ENCODE data around the gene TOPBP1. TPM values are rescaled to one million over a fixed set of nuclear protein-coding genes. Genes with fewer than 3 reads are reported as not detected.

The TOPBP1 gene
- 10 to 100 TPM; 20.7 to 42.2 (median 28.7) TPM for total RNA-seq

DNA sequence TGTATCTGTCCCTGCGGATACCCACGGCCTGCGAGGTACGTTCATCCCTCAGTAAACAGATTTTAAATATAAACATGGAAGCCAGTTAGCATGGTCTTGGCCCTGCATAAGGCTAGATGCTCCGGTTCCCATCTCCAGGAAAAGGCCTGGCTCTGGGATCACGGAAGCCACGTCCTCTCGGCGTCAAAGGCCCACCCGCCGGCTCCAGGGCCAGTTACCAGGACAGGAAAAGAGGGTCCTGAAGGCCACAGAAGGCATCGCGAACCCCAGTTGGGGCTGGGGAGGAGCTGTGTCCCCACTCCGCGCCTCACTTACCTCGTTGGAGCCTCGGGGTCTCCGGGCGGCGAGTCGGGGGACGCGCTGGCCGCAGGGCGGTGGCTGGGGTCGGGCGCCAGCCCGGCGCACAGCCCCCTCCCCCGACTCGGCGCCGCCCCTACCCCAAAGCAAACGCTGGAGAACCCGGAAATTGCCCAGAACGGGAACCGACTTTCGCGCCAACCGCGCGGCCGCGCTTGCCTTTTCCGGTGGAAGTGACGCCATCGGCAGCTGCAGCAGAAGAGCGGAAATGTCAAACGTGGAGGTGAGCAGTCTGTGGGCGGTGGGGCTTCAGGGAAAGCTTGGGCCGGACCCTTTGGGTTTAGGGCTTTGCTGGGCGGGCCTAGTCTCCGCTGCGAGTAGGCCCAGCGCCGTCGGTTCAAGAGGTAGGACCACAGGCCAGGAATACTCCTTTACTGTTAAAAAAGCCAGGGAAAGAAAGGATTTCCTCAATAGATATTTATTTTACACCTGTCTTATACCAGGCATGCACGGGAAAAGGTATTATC, at the start of gene TOPBP1:
TOPBP1 (minus strand) TSS at position 488 of the 824 bp plus-strand sequence. CDS start 814 bp downstream, outside the sequence.
- DNase-seq (ENCODE audit: low spot score) (peak; percentile 53), ATAC-seq (ENCODE audit: low FRiP score) (peak; percentile 89)
- TF ChIP-seq, protein P1, sequence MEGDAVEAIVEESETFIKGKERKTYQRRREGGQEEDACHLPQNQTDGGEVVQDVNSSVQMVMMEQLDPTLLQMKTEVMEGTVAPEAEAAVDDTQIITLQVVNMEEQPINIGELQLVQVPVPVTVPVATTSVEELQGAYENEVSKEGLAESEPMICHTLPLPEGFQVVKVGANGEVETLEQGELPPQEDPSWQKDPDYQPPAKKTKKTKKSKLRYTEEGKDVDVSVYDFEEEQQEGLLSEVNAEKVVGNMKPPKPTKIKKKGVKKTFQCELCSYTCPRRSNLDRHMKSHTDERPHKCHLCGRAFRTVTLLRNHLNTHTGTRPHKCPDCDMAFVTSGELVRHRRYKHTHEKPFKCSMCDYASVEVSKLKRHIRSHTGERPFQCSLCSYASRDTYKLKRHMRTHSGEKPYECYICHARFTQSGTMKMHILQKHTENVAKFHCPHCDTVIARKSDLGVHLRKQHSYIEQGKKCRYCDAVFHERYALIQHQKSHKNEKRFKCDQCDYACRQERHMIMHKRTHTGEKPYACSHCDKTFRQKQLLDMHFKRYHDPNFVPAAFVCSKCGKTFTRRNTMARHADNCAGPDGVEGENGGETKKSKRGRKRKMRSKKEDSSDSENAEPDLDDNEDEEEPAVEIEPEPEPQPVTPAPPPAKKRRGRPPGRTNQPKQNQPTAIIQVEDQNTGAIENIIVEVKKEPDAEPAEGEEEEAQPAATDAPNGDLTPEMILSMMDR (IDR thresholded peaks at IDR 0.05): no peak

GRCh38 chr3:133711013-133711412, 49.3 kb upstream of the TOPBP1 start:
- TF ChIP-seq, protein P1 (IDR thresholded peaks at IDR 0.05): no peak
- ATAC-seq (ENCODE audit: low FRiP score): no peak
- no peak for DNase-seq (ENCODE audit: low spot score)

DNA sequence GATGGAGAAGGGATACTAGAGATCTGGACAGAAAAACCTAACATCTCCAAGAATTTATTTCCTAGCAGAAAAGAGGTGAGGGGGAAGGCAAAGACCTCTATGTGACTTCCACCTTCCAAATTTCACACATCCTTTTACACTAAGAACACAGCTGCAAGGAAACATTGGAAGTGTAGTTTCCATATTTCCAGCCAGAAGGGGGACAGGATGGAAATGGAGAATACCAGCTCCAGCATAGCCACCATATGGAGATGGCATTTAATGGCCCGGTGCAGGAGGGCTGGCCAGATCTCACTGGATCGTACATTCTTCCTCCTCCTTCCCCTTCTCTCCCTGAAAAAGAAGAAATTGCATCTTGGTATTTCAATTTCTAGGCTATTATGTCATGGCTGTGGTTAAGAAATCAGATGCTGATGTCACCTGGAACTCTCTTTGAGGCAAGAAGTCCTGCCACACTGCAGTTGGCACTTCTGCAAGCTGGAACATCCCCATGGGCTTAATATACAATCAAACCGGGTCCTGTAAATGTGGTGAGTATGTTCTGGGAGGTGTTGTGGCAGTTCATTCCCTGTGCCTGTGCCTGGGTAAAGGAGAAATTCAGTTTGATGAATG, 47.5 kb upstream of the TOPBP1 start:
- TF ChIP-seq, protein P1 (IDR thresholded peaks at IDR 0.05): no peak
- ATAC-seq (ENCODE audit: low FRiP score) (no peak), DNase-seq (ENCODE audit: low spot score) (no peak)

GRCh38 chr3:133706033-133706432, 44.3 kb upstream of the TOPBP1 start:
- TF ChIP-seq, protein P1 (IDR thresholded peaks at IDR 0.05): no peak
- ATAC-seq (ENCODE audit: low FRiP score) (no peak), DNase-seq (ENCODE audit: low spot score) (no peak)

DNA sequence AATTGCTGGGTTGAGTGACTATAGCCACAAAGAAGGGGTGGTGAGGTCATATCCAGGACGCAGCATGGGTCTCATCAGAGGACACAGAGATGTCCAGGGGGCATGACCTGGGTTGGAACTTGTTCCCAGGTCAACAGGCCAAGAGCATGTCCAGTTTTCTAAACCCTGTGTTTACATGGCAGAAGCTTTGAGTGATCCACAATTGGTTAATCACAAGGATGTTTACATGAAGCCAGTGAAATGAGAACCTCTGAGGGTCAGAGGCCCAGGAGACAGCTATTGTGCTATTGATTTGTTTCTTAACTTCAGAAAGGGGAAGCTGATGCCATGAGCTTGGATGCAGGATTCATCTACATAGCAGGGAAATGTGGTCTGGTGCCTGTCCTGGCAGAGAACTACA, 42.2 kb upstream of the TOPBP1 start:
- TF ChIP-seq, protein P1 (IDR thresholded peaks at IDR 0.05): no peak

DNA sequence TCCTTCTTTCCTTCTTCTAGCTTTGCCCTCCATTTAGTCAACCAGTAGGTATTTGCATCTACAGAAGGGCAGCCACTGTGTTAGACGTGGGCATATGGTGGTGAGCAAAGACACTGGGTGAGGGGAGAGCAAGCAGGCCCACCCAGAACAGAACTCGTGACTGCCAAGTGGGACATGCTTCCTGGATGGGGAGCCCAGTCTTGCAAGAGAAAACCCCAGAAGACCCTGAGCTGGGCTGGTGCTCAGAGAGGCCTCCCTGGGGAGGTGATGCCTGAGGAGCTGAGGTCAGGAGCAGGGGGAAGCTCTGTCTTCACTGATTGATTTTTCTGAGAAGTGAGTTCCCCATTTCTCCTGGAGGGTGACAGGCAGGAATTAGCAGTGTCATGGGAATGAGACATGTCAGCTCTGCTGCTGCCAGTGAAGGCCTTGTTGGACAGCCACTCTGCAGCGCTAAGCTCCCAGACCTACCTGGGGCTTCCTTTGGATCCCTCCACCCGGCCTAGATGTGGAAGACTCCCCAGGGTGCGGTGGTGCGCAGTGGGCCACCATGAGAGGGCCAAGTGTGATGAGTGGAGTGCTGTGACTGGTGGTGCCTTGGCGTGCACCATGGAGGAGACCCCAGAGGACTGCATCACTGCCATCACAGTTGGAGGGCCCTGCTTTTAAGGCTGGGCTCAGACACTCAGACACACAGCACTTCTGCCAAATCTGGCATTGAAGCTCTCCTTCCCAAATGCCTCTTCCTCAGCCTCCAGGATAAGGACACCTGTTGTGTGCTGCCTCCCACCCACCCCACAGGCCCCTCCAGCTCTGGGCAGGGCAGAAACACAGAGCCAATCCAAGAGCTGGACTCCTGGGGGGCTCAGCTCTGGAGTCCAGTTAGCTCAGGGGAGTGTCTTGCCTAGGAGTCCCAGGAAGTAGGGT, 40.0 kb upstream of the TOPBP1 start:
- TF ChIP-seq, protein P1 (IDR thresholded peaks at IDR 0.05): no peak
- no peak for ATAC-seq (ENCODE audit: low FRiP score)

More for the DNA sequence above, 42.2 kb upstream of the TOPBP1 start:
- ATAC-seq (ENCODE audit: low FRiP score) (no peak), DNase-seq (ENCODE audit: low spot score) (no peak)

More for the DNA sequence above, 40.0 kb upstream of the TOPBP1 start:
- DNase-seq (ENCODE audit: low spot score): no peak
